Kidney (tissue), 14 donors: ENCODE measurements around the gene PSG5. TPM values are rescaled to one million over a fixed set of nuclear protein-coding genes. Genes with fewer than 3 reads are reported as not detected.
"Not testable (repeated sequence)": the region's sequence is repeated elsewhere in the genome, so short reads cannot be mapped to it uniquely, and the experiment has no call there.

Experiments used
- DNase-seq, 5 donors: peaks; one replicate each; pipeline ENCODE4 v3.0.0-alpha.2; 2013 to 2020
- FAIRE-seq: peaks from 2 replicates; lab custom pipeline; 2012; peaks lifted over from hg19 to GRCh38; lab: Jason Lieb, UNC
- H3K27ac ChIP-seq, 2 donors: one replicate each; pipeline ENCODE4 v1.7.0; 2013; ENCODE audit warnings: low read depth in 2 of 2, low read length in 2 of 2, inconsistent platforms in 1 of 2
- H3K27me3 ChIP-seq: one replicate; pipeline ENCODE4 v1.7.1; 2013; ENCODE audit warnings: low read length, inconsistent platforms; ENCODE audit not compliant: control insufficient read depth, insufficient read depth
- H3K36me3 ChIP-seq, 3 donors: one replicate each; pipeline versions ENCODE4 v1.7.0 to v1.7.1; 2013; ENCODE audit warnings: low read length in 3 of 3, control low read depth in 1 of 3, inconsistent platforms in 1 of 3; ENCODE audit not compliant: insufficient read depth in 3 of 3, control insufficient read depth in 2 of 3
- H3K4me1 ChIP-seq, 3 donors: one replicate each; pipeline versions ENCODE4 v1.7.0 to v1.7.1; 2013; ENCODE audit warnings: low read length in 3 of 3, inconsistent platforms in 1 of 3, low read depth in 1 of 3; ENCODE audit not compliant: control insufficient read depth in 2 of 3, insufficient read depth in 2 of 3
- H3K4me3 ChIP-seq, 3 donors: one replicate each; pipeline versions ENCODE4 v1.7.0 to v1.8.1; 2013; ENCODE audit warnings: low read length in 3 of 3, control low read depth in 1 of 3, inconsistent platforms in 1 of 3
- H3K9ac ChIP-seq, 3 donors: one replicate each; pipeline versions ENCODE4 v1.7.0 to v1.7.1; 2013; ENCODE audit warnings: low read length in 3 of 3, control low read depth in 1 of 3, inconsistent platforms in 1 of 3
- H3K9me3 ChIP-seq, 3 donors: one replicate each; pipeline versions ENCODE4 v1.7.0 to v1.7.1; 2013; ENCODE audit warnings: low read length in 3 of 3, control low read depth in 1 of 3, inconsistent platforms in 1 of 3; ENCODE audit not compliant: control insufficient read depth in 2 of 3, insufficient read depth in 1 of 3
- intact Hi-C: fragments of 100-400 bp; cut with DNase I; formaldehyde crosslinking; loops from one replicate; pipeline ENCODE4 v1.11.1; 2022
- polyA plus RNA-seq: library from polyadenylated mRNA; stranded (reverse); fragments of 350-450 nt; fragmentation: Illumina TruSeq; extraction: RNeasy Lipid Tissue Mini Kit (QIAGEN cat#74804); gene quantifications from one replicate; pipeline ENCODE4 v1.2.3, GENCODE V29; 2014; ENCODE audit warnings: low read depth, low replicate concordance; ENCODE audit not compliant: insufficient read depth
- total RNA-seq: library from RNA; stranded (reverse); fragmentation: NEBNext Ultra II Directional; extraction: Animal tissue kit (Norgen Biotek cat#: 25700); gene quantifications from one replicate; pipeline ENCODE4 v1.2.1, GENCODE V29; 2021
- TF ChIP-seq, protein P1 (sequence below): IDR thresholded peaks from 3 replicates; pipeline ENCODE4 v1.5.1; 2012; ENCODE audit warnings: mild to moderate bottlenecking, moderate library complexity, borderline replicate concordance; ENCODE audit not compliant: insufficient read depth; ENCODE audit errors: extremely low read depth
- donor health status: control.
- donor health status: control.
- donor health status: control.
- donor health status: control.
- donor health status: control.
- donor health status: DM: yes; HTN: yes; CAD: no.
- donor health status: Normal renal cell carcinoma (clear cell type).

Gene PSG5
- total and polyA plus RNA-seq, 2 donors from 2014 or later: not detected

DNA sequence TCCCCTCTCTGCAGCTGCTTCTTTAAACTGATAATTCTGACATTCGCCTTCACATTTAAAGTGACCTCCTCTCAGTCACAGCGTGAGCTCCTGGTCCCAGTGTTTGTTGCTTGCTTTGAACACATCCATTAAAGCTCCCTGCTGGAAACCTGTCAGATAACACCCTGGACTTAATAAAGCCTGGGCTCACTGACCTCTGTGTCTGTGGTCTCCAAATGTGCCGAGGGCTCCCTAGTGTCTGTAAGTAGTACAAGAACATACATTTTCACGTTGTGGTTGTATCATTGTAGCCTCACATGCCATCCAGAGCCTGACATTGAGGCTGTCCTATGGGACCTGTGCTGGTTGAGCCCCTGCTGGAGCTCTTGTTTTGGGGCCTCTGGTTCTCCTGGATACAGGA is 21.7 kb upstream of the PSG5 start:
- intact Hi-C loops: no loop called here
- Histone ChIP-seq H3K9ac (no peak overlapping the region), H3K27ac (no peak overlapping the region), H3K4me3 (no peak overlapping the region), H3K4me1 (no peaks in the 10 kb centered on the region), H3K27me3 (no peaks in the 10 kb centered on the region), H3K9me3 (no peaks in the 10 kb centered on the region), H3K36me3 (no peaks in the 10 kb centered on the region)
- DNase-seq: no peak
- FAIRE-seq: no peak
- TF ChIP-seq, protein P1, sequence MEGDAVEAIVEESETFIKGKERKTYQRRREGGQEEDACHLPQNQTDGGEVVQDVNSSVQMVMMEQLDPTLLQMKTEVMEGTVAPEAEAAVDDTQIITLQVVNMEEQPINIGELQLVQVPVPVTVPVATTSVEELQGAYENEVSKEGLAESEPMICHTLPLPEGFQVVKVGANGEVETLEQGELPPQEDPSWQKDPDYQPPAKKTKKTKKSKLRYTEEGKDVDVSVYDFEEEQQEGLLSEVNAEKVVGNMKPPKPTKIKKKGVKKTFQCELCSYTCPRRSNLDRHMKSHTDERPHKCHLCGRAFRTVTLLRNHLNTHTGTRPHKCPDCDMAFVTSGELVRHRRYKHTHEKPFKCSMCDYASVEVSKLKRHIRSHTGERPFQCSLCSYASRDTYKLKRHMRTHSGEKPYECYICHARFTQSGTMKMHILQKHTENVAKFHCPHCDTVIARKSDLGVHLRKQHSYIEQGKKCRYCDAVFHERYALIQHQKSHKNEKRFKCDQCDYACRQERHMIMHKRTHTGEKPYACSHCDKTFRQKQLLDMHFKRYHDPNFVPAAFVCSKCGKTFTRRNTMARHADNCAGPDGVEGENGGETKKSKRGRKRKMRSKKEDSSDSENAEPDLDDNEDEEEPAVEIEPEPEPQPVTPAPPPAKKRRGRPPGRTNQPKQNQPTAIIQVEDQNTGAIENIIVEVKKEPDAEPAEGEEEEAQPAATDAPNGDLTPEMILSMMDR: no peak

DNA sequence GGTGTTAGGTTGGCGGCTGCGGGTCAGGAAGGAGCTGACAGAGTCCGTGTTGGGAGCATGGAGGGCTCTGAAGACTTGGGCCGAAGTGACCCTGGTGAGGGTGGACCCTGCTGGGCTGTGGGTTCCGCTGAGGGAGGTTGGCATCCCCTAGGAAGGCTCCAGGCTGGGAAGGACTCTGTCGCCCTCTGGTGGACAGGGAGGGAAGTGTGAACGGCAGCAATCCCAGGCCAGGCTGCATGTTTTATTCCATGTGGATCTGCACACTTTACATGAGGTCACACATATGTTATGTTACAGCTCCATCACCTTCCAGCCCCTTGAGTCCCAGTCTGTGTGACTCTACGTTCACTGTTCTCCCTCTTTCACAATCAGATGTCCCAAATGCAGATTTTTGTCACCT is 20.8 kb upstream of the PSG5 start:
- H3K4me3 ChIP-seq, intact Hi-C loops, FAIRE-seq, H3K9ac ChIP-seq, H3K4me1 ChIP-seq, H3K9me3 ChIP-seq, H3K27ac ChIP-seq, H3K36me3 ChIP-seq, H3K27me3 ChIP-seq: not testable (repeated sequence)
- peak in 1 of 5 donors; percentile 1 for DNase-seq

DNA sequence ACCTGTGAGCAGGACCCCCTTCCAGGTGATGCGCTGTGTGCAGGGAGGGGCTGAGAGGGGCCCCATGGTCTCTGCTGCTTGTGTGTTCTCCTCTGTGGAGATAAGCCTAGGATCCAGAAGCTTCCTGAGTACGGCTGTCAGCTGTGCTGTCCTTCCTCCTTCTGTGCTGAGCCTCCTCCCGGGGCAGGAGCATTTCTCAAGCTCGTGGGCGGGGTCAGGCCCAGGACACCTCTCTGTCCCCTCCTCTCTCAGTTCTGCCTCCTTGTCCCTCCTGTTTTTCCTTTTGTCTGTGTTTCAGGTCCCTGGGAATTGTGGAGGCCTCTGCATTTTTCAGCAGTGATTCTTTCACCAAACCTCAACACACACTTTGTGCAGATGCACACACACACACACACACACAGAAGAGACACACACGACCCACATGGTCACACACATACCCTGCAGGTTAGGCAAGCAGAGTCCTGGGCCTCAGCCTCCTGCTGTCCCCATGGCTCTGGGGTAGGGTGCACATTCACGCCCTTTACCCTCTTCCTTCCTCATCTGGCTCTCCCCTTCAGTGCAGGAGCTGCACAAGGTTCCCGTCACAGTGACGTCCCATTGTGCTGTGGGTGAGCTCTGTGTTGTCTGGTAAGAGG is 19.3 kb upstream of the PSG5 start, which contains the start of gene PSG4:
Gene PSG4 (minus strand): TSS at position 168 of the 635 bp plus-strand sequence. CDS start 102 bp downstream, at position 66.
- H3K4me3 ChIP-seq, H3K9me3 ChIP-seq, H3K4me1 ChIP-seq, H3K27me3 ChIP-seq, FAIRE-seq, DNase-seq, intact Hi-C loops, H3K9ac ChIP-seq, H3K36me3 ChIP-seq: not testable (repeated sequence)
- peak within 1 kb of the TSS in 1 of 2 donors; percentile 5 for H3K27ac ChIP-seq

DNA sequence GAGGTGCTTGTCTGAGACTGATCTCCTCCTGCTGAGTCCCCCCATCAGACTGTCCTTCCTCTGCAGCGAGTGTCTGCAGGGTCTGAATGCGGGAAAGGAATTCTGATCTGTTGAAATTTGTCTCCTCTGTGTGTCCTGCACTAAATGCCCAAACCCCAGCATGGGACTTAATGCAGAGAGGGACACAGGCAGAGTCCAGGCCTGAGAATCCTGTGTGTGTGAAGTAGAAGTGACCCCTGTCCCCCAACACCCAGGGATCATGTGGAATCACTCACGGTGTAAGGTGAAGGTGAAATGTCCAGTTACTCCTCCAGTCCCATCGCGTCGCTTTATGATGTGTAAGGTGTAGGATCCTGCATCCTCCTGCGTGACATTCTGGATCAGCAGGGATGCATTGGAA is 17.3 kb upstream of the PSG5 start:
- H3K9me3 ChIP-seq, H3K36me3 ChIP-seq, H3K4me1 ChIP-seq, H3K27me3 ChIP-seq, H3K4me3 ChIP-seq, FAIRE-seq, H3K27ac ChIP-seq, DNase-seq, intact Hi-C loops: not testable (repeated sequence)
- peak overlapping the region in 1 of 3 donors; percentile 26 for H3K9ac ChIP-seq

DNA sequence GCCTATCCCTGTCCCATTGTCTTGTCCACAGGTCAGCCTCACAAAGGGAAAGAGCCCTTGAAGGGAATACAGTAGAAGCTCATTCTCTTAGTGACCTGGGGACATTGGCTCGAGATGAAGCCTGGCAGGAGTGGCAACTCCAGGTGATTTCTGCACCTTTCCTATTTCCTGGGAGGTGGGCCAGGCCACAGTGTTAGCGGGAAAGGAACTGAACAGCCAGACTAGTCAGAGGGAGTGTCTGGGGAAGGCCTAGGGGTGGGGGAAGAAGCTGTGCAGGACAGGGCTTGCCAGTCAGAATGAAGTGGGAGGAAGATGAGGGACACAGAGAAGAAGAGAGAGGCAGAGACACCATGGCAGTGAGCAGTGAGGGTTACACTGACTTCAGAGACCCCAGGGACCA is 15.6 kb upstream of the PSG5 start:
- DNase-seq, H3K27me3 ChIP-seq, intact Hi-C loops, H3K36me3 ChIP-seq, H3K4me1 ChIP-seq, H3K4me3 ChIP-seq, FAIRE-seq, H3K9ac ChIP-seq, H3K9me3 ChIP-seq: not testable (repeated sequence)
- H3K27ac ChIP-seq: peak overlapping the region; percentile 22 to 37

DNA sequence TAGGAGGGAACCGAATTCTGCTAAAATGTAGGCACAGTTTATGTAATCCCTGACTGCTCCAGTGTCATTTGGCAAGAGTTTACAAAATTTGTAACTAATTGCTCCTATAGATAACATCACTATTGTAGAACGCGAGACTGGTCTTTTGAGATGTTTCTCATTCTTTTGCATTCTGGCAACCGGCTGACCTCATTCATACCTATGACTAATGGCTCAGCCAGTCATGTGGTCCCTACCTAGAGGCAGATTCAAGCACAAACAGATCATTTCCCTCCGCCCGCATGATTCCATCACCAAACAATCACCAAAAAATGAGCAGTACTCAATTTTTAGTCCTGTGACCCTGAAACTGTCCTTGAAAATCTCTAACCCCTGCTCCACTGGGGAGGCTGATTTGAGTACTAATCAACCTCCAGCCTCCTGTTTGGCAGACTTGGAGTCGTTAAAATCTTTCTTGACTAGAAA is 15.0 kb upstream of the PSG5 start:
- intact Hi-C loops, H3K9ac ChIP-seq, H3K36me3 ChIP-seq, H3K4me1 ChIP-seq, H3K4me3 ChIP-seq, FAIRE-seq, DNase-seq, H3K27me3 ChIP-seq, H3K9me3 ChIP-seq: not testable (repeated sequence)
- peak overlapping the region in 1 of 2 donors; percentile 65 for H3K27ac ChIP-seq

DNA sequence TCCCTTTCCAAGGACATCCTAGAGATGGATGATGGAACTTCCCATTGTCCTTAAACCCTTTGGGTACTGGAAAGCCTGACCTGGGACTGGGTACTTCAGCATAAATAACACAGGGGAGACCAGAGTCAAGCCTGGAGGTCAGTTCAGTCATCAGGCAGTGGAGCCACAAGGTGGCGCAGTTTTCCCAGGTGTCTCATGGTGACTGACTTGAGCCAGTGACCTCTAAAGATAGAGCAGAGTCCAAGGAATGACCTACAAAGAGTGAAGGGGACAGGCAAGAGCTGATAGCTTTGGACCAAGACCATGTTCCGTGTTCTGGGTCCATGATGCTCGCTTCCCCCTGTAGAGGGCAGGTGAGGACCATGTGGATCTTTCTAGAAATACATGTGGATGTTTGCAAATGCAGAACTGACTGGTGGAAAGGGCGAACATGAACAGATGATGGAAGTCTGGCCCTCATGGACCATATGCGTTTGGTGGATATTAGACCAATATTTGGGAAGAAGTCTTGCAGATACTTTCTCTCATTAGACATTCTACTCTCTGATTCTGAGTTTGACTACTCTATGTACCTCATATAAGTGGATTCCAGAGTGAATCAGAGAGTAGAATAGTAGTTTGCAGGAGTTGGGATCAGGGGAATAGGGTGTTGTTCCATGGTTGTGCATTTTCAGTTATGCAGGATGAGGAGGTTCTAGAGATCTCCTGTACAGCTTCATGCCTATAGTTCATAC is 12.5 kb upstream of the PSG5 start:
- H3K4me3 ChIP-seq, H3K27ac ChIP-seq, H3K4me1 ChIP-seq, DNase-seq, H3K9me3 ChIP-seq, H3K9ac ChIP-seq, H3K36me3 ChIP-seq, H3K27me3 ChIP-seq, intact Hi-C loops, FAIRE-seq: not testable (repeated sequence)
